K562 (cell line): ENCODE results near the gene ZNF335. TPM values are rescaled to one million over a fixed set of nuclear protein-coding genes. Genes with fewer than 3 reads are reported as not detected.

Experiments
- CBX2 ChIP-seq: fragments of 200-600 bp; sonication (generic); IDR thresholded peaks from one replicate; pipeline ENCODE4 v1.6.1; 2012; ENCODE audit warnings: mild to moderate bottlenecking, low read length, inconsistent platforms; ENCODE audit not compliant: insufficient read depth, poor library complexity, severe bottlenecking
- CHAMP1 ChIP-seq: fragments of 450-650 bp; IDR thresholded peaks from 2 replicates; pipeline ENCODE4 v1.6.1; 2016; ENCODE audit warnings: mild to moderate bottlenecking
- CREB1 ChIP-seq, 2 experiments: sonication (generic) in 1 of 2; formaldehyde crosslinking in 1 of 2; IDR thresholded peaks; 2 replicates each; pipeline versions ENCODE4 v1.6.1 to v1.8.0; 2012 to 2022; ENCODE audit warnings: inconsistent platforms in 1 of 2, mild to moderate bottlenecking in 1 of 2, missing genetic modification reagents in 1 of 2, moderate library complexity in 1 of 2
- CTBP1 ChIP-seq: fragments of 450-650 bp; IDR thresholded peaks from 2 replicates; pipeline ENCODE4 v1.6.1; 2016; ENCODE audit warnings: borderline replicate concordance
- DACH1 ChIP-seq: fragments of 450-650 bp; IDR thresholded peaks from 2 replicates; pipeline ENCODE4 v1.6.1; 2018; ENCODE audit not compliant: partially characterized antibody
- DLX4 ChIP-seq: fragments of 250-450 bp; sonication (Bioruptor Pico); IDR thresholded peaks from 2 replicates; pipeline ENCODE4 v1.6.1; 2021; ENCODE audit warnings: mild to moderate bottlenecking
- KAT8 ChIP-seq: fragments of 450-650 bp; IDR thresholded peaks from 2 replicates; pipeline ENCODE4 v1.6.1; 2016; ENCODE audit warnings: low read depth, mild to moderate bottlenecking
- LCOR ChIP-seq: sonication (generic); formaldehyde crosslinking; IDR thresholded peaks from 2 replicates; pipeline ENCODE4 v1.8.0; 2022; ENCODE audit warnings: mild to moderate bottlenecking, missing genetic modification reagents
- MAZ ChIP-seq, 2 experiments: fragments of 450-650 bp in 1 of 2; sonication (generic) in 1 of 2; formaldehyde crosslinking; IDR thresholded peaks in 1 of 2; conservative IDR thresholded peaks in 1 of 2; 2 replicates each; pipeline versions ENCODE4 v1.4.0 to v1.5.0; 2020; ENCODE audit warnings: mild to moderate bottlenecking in 1 of 2, missing genetic modification reagents in 1 of 2
- MBD1 ChIP-seq: fragments of 250-450 bp; sonication (Bioruptor Pico); IDR thresholded peaks from 2 replicates; pipeline ENCODE4 v1.8.0; 2022; ENCODE audit warnings: inconsistent platforms
- NFE2L1 ChIP-seq: fragments of 450-650 bp; IDR thresholded peaks from 2 replicates; pipeline ENCODE4 v1.6.1; 2016; ENCODE audit warnings: missing genetic modification characterization, low read depth, mild to moderate bottlenecking, missing compliant biosample characterization, moderate library complexity, borderline replicate concordance
- NFIC ChIP-seq: fragments of 450-650 bp; IDR thresholded peaks from 2 replicates; pipeline ENCODE4 v1.6.1; 2017; ENCODE audit warnings: mild to moderate bottlenecking, inconsistent platforms
- PATZ1 ChIP-seq: fragments of 250-450 bp; sonication (Bioruptor Pico); IDR thresholded peaks from 2 replicates; pipeline ENCODE4 v1.5.0; 2020; ENCODE audit warnings: mild to moderate bottlenecking, borderline replicate concordance
- PHB ChIP-seq: fragments of 250-450 bp; sonication (Bioruptor Pico); IDR thresholded peaks from 2 replicates; pipeline ENCODE4 v1.5.0; 2021
- SMAD2 ChIP-seq: fragments of 150-350 bp; IDR thresholded peaks from 2 replicates; pipeline ENCODE4 v1.6.1; 2014; ENCODE audit warnings: low read depth, mild to moderate bottlenecking, low read length
- SMARCE1 ChIP-seq: fragments of 450-650 bp; IDR thresholded peaks from 2 replicates; pipeline ENCODE4 v1.7.1; 2016; ENCODE audit warnings: mild to moderate bottlenecking
- SNRNP70 ChIP-seq: fragments of 200-400 bp; formaldehyde crosslinking; optimal IDR thresholded peaks from 2 replicates; pipeline ENCODE3; 2017; ENCODE audit warnings: low read depth, low read length
- USF1 ChIP-seq: sonication (generic); formaldehyde crosslinking; IDR thresholded peaks from 2 replicates; pipeline ENCODE4 v1.9.0; 2022; ENCODE audit warnings: mild to moderate bottlenecking, missing genetic modification reagents
- ZNF384 ChIP-seq: IDR thresholded peaks from 2 replicates; pipeline ENCODE4 v1.6.1; 2012; ENCODE audit warnings: low read depth, low read length, improper control_type of control experiment
- polyA plus RNA-seq, 8 experiments: library from polyadenylated mRNA; depleted of rRNA in 4 of 8; stranded (reverse) in 5 of 8; unstranded in 3 of 8; fragments of >200 nt; fragmentation: Nextera tagmentation in 2 of 8; fragmentation: Illumina TruSeq in 1 of 8; extraction: Ambion mirVana in 2 of 8; extraction: Trizol in 1 of 8; gene quantifications; 2 replicates each; pipeline versions ENCODE4 v1.2.1 to v1.2.3, GENCODE V29; 2011 to 2014; ENCODE audit warnings: inconsistent platforms in 1 of 8, missing spikeins in 1 of 8
- total RNA-seq, 7 experiments: library from RNA; depleted of rRNA in 6 of 7; stranded (reverse); fragments of >200 nt in 6 of 7; fragmentation: Illumina TruSeq in 2 of 7; extraction: Trizol in 2 of 7; gene quantifications; 2 replicates each; pipeline versions ENCODE4 v1.2.1 to v1.2.3, GENCODE V29; 2011 to 2021; ENCODE audit warnings: low replicate concordance in 1 of 7

ZNF335 gene
- total and polyA plus RNA-seq, 9 of the 15 experiments (the other 6 are each of a cell fraction or from before 2014, with no cell fraction given): 0.39 to 16.0 (median 7.6) TPM

GRCh38 chr20:45972500-45973183 is 639 bp upstream of the ZNF335 start (continued):
- TF ChIP-seq CBX2 (no peak), SMARCE1 (no peak), CREB1 (IDR thresholded peaks at IDR 0.05) (no peak), CREB1 (CRISPR knock-in tag; IDR thresholded peaks at IDR 0.05) (no peak), MAZ (CRISPR knock-in tag; conservative IDR thresholded peaks at IDR 0.05 in 1 of 2, IDR thresholded peaks at IDR 0.05 in 1 of 2) (no peak), PATZ1 (CRISPR knock-in tag) (no peak), CTBP1 (no peak; the same call in 1 of the 2 replicates), DACH1 (no peak), NFE2L1 (no peak), CHAMP1 (no peak), SNRNP70 (no peak), USF1 (no peak), NFIC (no peak), SMAD2 (no peak), KAT8 (no peak), ZNF384 (no peak), MBD1 (no peak), DLX4 (CRISPR knock-in tag) (no peak), LCOR (no peak), PHB (CRISPR knock-in tag) (no peak)
